ENCODE measurements around the gene C10orf120.

Gene C10orf120

GRCh38 chr10:122701652-122702051, 2.0 kb upstream of the C10orf120 start:
- Histone ChIP-seq H3K9ac (ENCODE audit: low read depth, low read length) (no peak overlapping the region), H3K9me3 (ENCODE audit: control insufficient read depth, insufficient read depth, low read length) (no peaks in the 10 kb centered on the region), H3K36me3 (ENCODE audit: control insufficient read depth, insufficient read depth, low read length) (no peaks in the 10 kb centered on the region), H3K27me3 (ENCODE audit: control insufficient read depth, insufficient read depth, low read length) (no peaks in the 10 kb centered on the region), H3K4me3 (ENCODE audit: low read depth, low read length) (no peak overlapping the region), H3K4me1 (ENCODE audit: control insufficient read depth, insufficient read depth, low read length) (no peaks in the 10 kb centered on the region)

DNA sequence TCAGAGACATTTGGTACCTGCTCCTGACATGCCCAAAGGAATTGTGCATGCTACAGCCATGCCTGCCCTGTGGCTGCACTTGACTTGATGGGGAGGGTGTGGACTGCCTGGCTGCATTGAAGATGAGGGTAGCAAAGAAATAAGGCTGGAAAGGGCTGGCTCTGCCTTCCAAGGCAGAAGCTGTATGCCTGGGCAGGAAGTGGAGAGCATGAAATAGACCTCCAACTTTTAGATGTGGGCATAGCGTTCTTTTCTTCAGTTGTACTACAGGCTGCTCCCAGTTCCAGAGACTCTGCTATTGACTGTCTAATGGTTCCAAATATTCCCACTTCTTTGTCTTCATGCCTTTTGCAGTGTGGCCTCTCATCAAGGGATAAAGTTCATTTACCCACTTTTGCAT, 3.0 kb downstream of the C10orf120 start:
- Histone ChIP-seq H3K9ac (ENCODE audit: low read depth, low read length) (no peak overlapping the region), H3K27me3 (ENCODE audit: control insufficient read depth, insufficient read depth, low read length) (no peaks in the 10 kb centered on the region), H3K36me3 (ENCODE audit: control insufficient read depth, insufficient read depth, low read length) (no peaks in the 10 kb centered on the region), H3K4me1 (ENCODE audit: control insufficient read depth, insufficient read depth, low read length) (no peaks in the 10 kb centered on the region), H3K9me3 (ENCODE audit: control insufficient read depth, insufficient read depth, low read length) (no peaks in the 10 kb centered on the region), H3K4me3 (ENCODE audit: low read depth, low read length) (no peak overlapping the region)

DNA sequence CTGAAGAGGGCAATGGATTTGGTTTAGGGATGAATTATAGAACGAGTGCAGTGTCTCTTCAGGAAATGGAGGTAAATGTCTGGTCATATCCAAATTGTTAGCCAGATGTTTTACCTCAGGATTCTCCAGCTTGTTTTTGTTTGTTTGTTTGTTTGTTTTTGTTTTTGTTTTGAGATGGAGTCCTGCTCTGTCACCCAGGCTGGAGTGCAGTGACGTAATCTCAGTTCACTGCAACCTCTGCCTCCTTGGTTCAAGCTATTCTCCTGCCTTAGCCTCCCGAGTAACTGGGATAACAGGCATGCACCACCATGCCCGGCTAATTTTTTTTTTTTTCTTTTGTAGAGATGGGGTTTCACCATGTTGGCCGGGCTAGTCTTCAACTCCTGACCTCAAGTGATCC, 6.9 kb downstream of the C10orf120 start:
- H3K9ac ChIP-seq (ENCODE audit: low read depth, low read length) = no peak overlapping the region
- no peaks in the 10 kb centered on the region for H3K9me3 ChIP-seq (ENCODE audit: control insufficient read depth, insufficient read depth, low read length)
- no peak overlapping the region for H3K4me3 ChIP-seq (ENCODE audit: low read depth, low read length)
- H3K36me3 ChIP-seq (ENCODE audit: control insufficient read depth, insufficient read depth, low read length) = no peaks in the 10 kb centered on the region
- no peaks in the 10 kb centered on the region for H3K27me3 ChIP-seq (ENCODE audit: control insufficient read depth, insufficient read depth, low read length)
- H3K4me1 ChIP-seq (ENCODE audit: control insufficient read depth, insufficient read depth, low read length) = no peaks in the 10 kb centered on the region

- H3K36me3 ChIP-seq (ENCODE audit: control insufficient read depth, insufficient read depth, low read length) = no peaks in the 10 kb centered on the region
- H3K9me3 ChIP-seq (ENCODE audit: control insufficient read depth, insufficient read depth, low read length) = no peaks in the 10 kb centered on the region
- no peak overlapping the region for H3K9ac ChIP-seq (ENCODE audit: low read depth, low read length)
- no peak overlapping the region for H3K4me3 ChIP-seq (ENCODE audit: low read depth, low read length)
- no peaks in the 10 kb centered on the region for H3K27me3 ChIP-seq (ENCODE audit: control insufficient read depth, insufficient read depth, low read length)
- no peaks in the 10 kb centered on the region for H3K4me1 ChIP-seq (ENCODE audit: control insufficient read depth, insufficient read depth, low read length)
Measured at GRCh38 chr10:122689146-122689820, 10.4 kb downstream of the C10orf120 start.

DNA sequence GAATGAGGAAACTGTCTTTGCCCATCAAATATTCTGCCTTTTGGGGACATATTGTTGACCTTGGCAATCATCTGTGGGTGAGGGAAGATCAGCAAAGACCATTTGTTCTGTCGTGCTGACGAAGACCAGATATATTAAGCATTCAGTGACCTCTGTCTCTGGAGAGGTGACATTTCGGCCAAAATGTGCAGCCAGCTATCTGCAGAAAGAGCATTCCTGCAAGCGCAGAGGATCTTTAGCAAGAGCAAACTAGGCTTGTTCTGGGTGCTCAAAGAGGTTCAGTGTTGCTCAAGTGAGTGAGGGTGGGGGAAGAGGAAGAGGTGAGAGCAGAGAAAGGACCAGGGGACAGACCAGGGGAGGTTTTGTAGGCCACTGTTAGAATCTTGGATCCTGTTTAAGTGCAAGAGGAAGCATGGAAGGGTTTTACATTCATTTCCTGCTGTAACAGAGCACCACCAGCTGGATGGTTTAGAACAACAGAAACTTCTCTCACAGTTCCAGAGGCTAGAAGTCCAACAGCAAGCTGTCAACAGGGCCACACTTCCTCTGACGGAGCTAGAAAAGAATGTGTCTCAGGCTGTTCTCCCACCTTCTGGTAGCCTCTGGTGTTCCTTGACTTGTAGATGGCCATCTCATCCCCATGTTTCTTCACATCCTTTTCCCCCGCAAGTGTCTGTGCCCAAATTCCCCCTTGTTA, 11.2 kb downstream of the C10orf120 start:
- no peaks in the 10 kb centered on the region for H3K27me3 ChIP-seq (ENCODE audit: control insufficient read depth, insufficient read depth, low read length)
- no peaks in the 10 kb centered on the region for H3K9me3 ChIP-seq (ENCODE audit: control insufficient read depth, insufficient read depth, low read length)
- H3K4me1 ChIP-seq (ENCODE audit: control insufficient read depth, insufficient read depth, low read length) = no peaks in the 10 kb centered on the region

GRCh38 chr10:122682522-122682921, 17.1 kb downstream of the C10orf120 start:
- Histone ChIP-seq H3K9me3 (ENCODE audit: control insufficient read depth, insufficient read depth, low read length) (no peaks in the 10 kb centered on the region), H3K36me3 (ENCODE audit: control insufficient read depth, insufficient read depth, low read length) (no peaks in the 10 kb centered on the region), H3K4me1 (ENCODE audit: control insufficient read depth, insufficient read depth, low read length) (no peaks in the 10 kb centered on the region), H3K9ac (ENCODE audit: low read depth, low read length) (no peak overlapping the region), H3K4me3 (ENCODE audit: low read depth, low read length) (no peak overlapping the region), H3K27me3 (ENCODE audit: control insufficient read depth, insufficient read depth, low read length) (no peaks in the 10 kb centered on the region)

More for the DNA sequence above, 11.2 kb downstream of the C10orf120 start:
- H3K36me3 ChIP-seq (ENCODE audit: control insufficient read depth, insufficient read depth, low read length) = no peaks in the 10 kb centered on the region
- H3K4me3 ChIP-seq (ENCODE audit: low read depth, low read length) = no peak overlapping the region
- no peak overlapping the region for H3K9ac ChIP-seq (ENCODE audit: low read depth, low read length)

DNA sequence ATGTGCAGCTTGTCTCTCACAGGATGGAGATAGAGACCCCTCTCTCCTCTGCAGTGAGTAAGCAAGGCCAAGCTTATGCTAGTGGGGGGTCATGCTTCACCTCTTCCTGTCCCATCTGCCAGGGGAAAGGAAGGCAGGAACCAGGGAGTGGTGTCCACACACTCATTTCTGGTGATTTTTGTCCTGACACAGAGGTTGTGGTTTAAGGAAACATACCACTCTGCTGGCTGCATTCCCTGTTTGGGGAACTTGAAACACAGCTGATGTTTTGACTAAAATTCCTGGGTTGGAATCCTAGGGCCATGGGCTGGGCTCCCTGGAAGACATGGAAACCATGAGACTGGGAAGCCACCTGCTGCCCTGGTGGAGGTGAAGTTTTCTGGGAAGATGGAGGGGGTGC, 21.4 kb downstream of the C10orf120 start:
- Histone ChIP-seq H3K9ac (ENCODE audit: low read depth, low read length) (no peak overlapping the region), H3K27me3 (ENCODE audit: control insufficient read depth, insufficient read depth, low read length) (no peaks in the 10 kb centered on the region), H3K4me3 (ENCODE audit: low read depth, low read length) (no peak overlapping the region), H3K9me3 (ENCODE audit: control insufficient read depth, insufficient read depth, low read length) (no peaks in the 10 kb centered on the region), H3K36me3 (ENCODE audit: control insufficient read depth, insufficient read depth, low read length) (no peaks in the 10 kb centered on the region), H3K4me1 (ENCODE audit: control insufficient read depth, insufficient read depth, low read length) (no peaks in the 10 kb centered on the region)

DNA sequence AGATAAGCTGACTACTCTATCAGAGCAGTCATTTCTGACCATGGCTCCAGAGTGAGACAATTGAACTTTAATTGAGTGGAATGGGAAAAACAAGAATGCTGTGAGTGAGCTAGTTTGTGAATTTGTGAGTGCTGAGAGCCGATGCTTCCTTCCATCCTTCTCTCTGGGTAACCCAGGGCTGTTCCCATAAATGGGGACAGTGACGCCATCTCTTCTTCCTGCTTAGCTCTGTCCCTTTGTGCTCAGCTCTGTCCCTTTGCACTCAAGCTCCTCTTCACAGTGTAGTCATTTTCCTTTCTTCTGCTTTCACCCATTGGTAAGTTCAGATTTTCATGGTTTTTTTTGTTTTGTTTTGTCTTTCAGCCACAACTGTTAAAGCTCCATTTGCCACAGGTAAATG, 24.4 kb downstream of the C10orf120 start:
- Histone ChIP-seq H3K4me3 (ENCODE audit: low read depth, low read length) (no peak overlapping the region), H3K27me3 (ENCODE audit: control insufficient read depth, insufficient read depth, low read length) (no peaks in the 10 kb centered on the region), H3K36me3 (ENCODE audit: control insufficient read depth, insufficient read depth, low read length) (no peaks in the 10 kb centered on the region), H3K4me1 (ENCODE audit: control insufficient read depth, insufficient read depth, low read length) (no peaks in the 10 kb centered on the region), H3K9me3 (ENCODE audit: control insufficient read depth, insufficient read depth, low read length) (no peaks in the 10 kb centered on the region), H3K9ac (ENCODE audit: low read depth, low read length) (no peak overlapping the region)

- Histone ChIP-seq H3K27me3 (ENCODE audit: control insufficient read depth, insufficient read depth, low read length) (no peaks in the 10 kb centered on the region), H3K9ac (ENCODE audit: low read depth, low read length) (no peak overlapping the region), H3K4me3 (ENCODE audit: low read depth, low read length) (no peak overlapping the region), H3K9me3 (ENCODE audit: control insufficient read depth, insufficient read depth, low read length) (no peaks in the 10 kb centered on the region), H3K4me1 (ENCODE audit: control insufficient read depth, insufficient read depth, low read length) (no peaks in the 10 kb centered on the region), H3K36me3 (ENCODE audit: control insufficient read depth, insufficient read depth, low read length) (no peaks in the 10 kb centered on the region)
Measured at GRCh38 chr10:122674781-122675180, 24.9 kb downstream of the C10orf120 start.

- Histone ChIP-seq H3K9me3 (ENCODE audit: control insufficient read depth, insufficient read depth, low read length) (no peaks in the 10 kb centered on the region), H3K4me3 (ENCODE audit: low read depth, low read length) (no peak overlapping the region), H3K27me3 (ENCODE audit: control insufficient read depth, insufficient read depth, low read length) (no peaks in the 10 kb centered on the region), H3K9ac (ENCODE audit: low read depth, low read length) (no peak overlapping the region), H3K36me3 (ENCODE audit: control insufficient read depth, insufficient read depth, low read length) (no peaks in the 10 kb centered on the region), H3K4me1 (ENCODE audit: control insufficient read depth, insufficient read depth, low read length) (no peaks in the 10 kb centered on the region)
Measured at GRCh38 chr10:122673731-122674130, 25.9 kb downstream of the C10orf120 start.

DNA sequence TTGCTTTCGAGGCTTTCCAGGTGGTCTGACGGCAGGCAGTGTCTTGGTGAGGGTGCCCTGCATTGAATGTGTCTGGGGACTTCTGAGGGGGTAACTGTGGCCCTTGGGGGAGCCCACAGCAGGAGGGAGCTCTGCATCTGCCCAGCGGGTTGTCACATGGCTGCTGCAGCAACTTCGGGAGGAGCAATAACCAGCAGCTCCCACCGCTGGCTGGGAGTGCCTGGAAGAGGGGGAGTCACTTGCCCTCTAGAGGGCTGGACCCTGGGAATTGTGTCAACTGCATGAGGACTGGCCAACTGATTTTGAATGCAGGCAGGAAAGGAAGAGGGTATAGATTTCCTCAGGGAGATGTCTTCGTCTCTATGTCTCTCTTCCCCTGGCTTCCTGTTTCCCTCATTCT, 26.4 kb downstream of the C10orf120 start:
- H3K9me3 ChIP-seq (ENCODE audit: control insufficient read depth, insufficient read depth, low read length) = no peaks in the 10 kb centered on the region
- H3K9ac ChIP-seq (ENCODE audit: low read depth, low read length) = no peak overlapping the region
- H3K27me3 ChIP-seq (ENCODE audit: control insufficient read depth, insufficient read depth, low read length) = no peaks in the 10 kb centered on the region
- no peaks in the 10 kb centered on the region for H3K4me1 ChIP-seq (ENCODE audit: control insufficient read depth, insufficient read depth, low read length)
- no peaks in the 10 kb centered on the region for H3K36me3 ChIP-seq (ENCODE audit: control insufficient read depth, insufficient read depth, low read length)
- no peak overlapping the region for H3K4me3 ChIP-seq (ENCODE audit: low read depth, low read length)

DNA sequence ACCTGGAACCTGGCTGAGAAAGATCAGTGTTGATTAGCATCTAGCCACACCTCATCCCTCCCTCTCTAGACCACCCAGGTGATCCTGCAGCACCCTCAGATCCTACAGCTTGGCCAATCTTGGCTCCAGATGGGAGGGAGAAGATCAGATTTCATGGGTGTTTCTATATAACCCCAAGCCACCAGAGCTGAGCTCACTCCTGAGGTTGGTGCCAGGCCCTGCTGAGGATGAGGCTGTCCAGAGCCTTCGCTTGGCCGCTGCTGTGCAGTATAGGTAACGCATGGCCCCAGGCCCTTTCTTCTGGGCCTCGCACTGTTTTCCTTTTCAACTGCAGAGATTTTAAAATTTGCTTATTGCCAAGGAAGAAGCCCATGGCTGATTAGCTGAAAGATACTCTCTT, 27.0 kb downstream of the C10orf120 start:
- no peak overlapping the region for H3K9ac ChIP-seq (ENCODE audit: low read depth, low read length)
- H3K36me3 ChIP-seq (ENCODE audit: control insufficient read depth, insufficient read depth, low read length) = no peaks in the 10 kb centered on the region
- no peaks in the 10 kb centered on the region for H3K9me3 ChIP-seq (ENCODE audit: control insufficient read depth, insufficient read depth, low read length)
- H3K27me3 ChIP-seq (ENCODE audit: control insufficient read depth, insufficient read depth, low read length) = no peaks in the 10 kb centered on the region
- no peak overlapping the region for H3K4me3 ChIP-seq (ENCODE audit: low read depth, low read length)
- no peaks in the 10 kb centered on the region for H3K4me1 ChIP-seq (ENCODE audit: control insufficient read depth, insufficient read depth, low read length)

All from iPS-15b (cell line).